Body of pancreas (tissue), 4 donors: Measurements from ENCODE around the gene CCDC91. TPM values are rescaled to one million over a fixed set of nuclear protein-coding genes. Genes with fewer than 3 reads are reported as not detected.

ENCODE experiments used
- ATAC-seq: fragments of 150-250 bp; one replicate; pipeline ENCODE4 v1.9.1; 2016
- DNase-seq, 4 donors: peaks; one replicate each; pipeline ENCODE4 v3.0.0-alpha.2; 2019
- H3K27ac ChIP-seq, 4 donors: fragments of 200-600 bp; sonication (generic); 1 replicate in 3 of 4; 2 replicates in 1 of 4; pipeline versions ENCODE4 v1.5.1 to v1.6.1; 2016 to 2019; ENCODE audit warnings: mild to moderate bottlenecking in 1 of 4, mixed read lengths in 1 of 4, moderate library complexity in 1 of 4
- H3K27me3 ChIP-seq, 2 donors: fragments of 200-600 bp; sonication (generic); one replicate each; pipeline ENCODE4 v1.6.0; 2016; ENCODE audit warnings: mild to moderate bottlenecking in 1 of 2
- H3K36me3 ChIP-seq, 2 donors: fragments of 200-600 bp; sonication (generic); replicated peaks in 1 of 2; 2 replicates each; pipeline ENCODE4 v1.5.1; 2016; ENCODE audit warnings: low read depth in 2 of 2; ENCODE audit not compliant: insufficient read depth in 1 of 2
- H3K4me1 ChIP-seq: fragments of 200-600 bp; sonication (generic); one replicate; pipeline ENCODE4 v1.6.0; 2016
- H3K4me3 ChIP-seq, 2 donors: fragments of 200-600 bp; sonication (generic); 1 replicate in 1 of 2; 2 replicates in 1 of 2; pipeline ENCODE4 v1.5.1; 2016 to 2019
- H3K9me3 ChIP-seq, 3 donors: fragments of 200-600 bp; sonication (generic); 1 replicate in 2 of 3; 2 replicates in 1 of 3; pipeline ENCODE4 v1.5.1; 2016
- POLR2A ChIP-seq, 3 donors: fragments of 450-650 bp; IDR thresholded peaks; one replicate each; pipeline ENCODE4 v1.6.1; 2016; ENCODE audit warnings: antibody characterized with exemption in 3 of 3, mild to moderate bottlenecking in 2 of 3
- WGBS, 2 donors: methylation state at CpG; one replicate each; pipeline ENCODE4 v1.1.5; 2017; 5-methylcytosine and 5-hydroxymethylcytosine counted together
- intact Hi-C: fragments of 100-400 bp; cut with DNase I; formaldehyde crosslinking; loops from one replicate; pipeline ENCODE4 v1.15.1; 2023
- small RNA-seq: library from RNA; depleted of rRNA; stranded (forward); fragments of <200 nt; gene quantifications from one replicate; pipeline ENCODE3, GENCODE V24; 2016
- total RNA-seq, 2 donors: library from RNA; depleted of rRNA; stranded (reverse); fragments of >200 nt; gene quantifications; one replicate each; pipeline ENCODE4 v1.1.0, GENCODE V29; 2016
- TF ChIP-seq, protein P1 (sequence below), 7 experiments: fragments of 450-650 bp in 4 of 7; fragments of 200-600 bp in 3 of 7; sonication (generic) in 3 of 7; IDR thresholded peaks; one replicate each; pipeline ENCODE4 v1.5.1; 2016 to 2019; ENCODE audit warnings: antibody characterized with exemption in 7 of 7

CCDC91 gene
- total RNA-seq, 2 donors from 2014 or later = 31.9 to 35.6 TPM

DNA sequence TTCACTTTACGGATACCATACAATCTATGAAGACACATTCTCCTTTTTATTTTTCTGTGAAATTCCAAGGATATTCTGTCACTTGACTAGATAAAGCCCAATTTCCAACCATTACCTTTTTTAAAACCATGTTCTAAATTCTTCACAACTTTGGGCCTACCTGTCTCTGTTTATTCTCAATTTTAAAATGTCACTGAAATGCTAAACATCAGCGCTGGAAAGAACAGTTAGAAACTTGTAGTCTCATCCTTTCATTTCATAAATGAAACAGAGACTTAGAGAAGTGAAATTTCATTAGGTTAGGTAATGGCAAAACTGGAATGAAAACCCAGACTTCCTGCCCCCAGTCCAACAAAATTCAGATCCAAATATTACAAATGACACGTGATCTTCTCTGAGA is 396.2 kb downstream of the CCDC91 start:
- WGBS, 2 donors = 59 to 84% methylated on average over 3 of the region's 3 CpGs
- H3K4me3 ChIP-seq = no peak overlapping the region
- intact Hi-C loops = no loop called here
- DNase-seq (no peak), ATAC-seq (no peak)
- no peak overlapping the region for H3K27ac ChIP-seq
- H3K27me3 ChIP-seq = no peaks in the 10 kb centered on the region
- no peaks in the 10 kb centered on the region for H3K4me1 ChIP-seq
- no peaks in the 10 kb centered on the region for H3K36me3 ChIP-seq
- TF ChIP-seq, protein P1, sequence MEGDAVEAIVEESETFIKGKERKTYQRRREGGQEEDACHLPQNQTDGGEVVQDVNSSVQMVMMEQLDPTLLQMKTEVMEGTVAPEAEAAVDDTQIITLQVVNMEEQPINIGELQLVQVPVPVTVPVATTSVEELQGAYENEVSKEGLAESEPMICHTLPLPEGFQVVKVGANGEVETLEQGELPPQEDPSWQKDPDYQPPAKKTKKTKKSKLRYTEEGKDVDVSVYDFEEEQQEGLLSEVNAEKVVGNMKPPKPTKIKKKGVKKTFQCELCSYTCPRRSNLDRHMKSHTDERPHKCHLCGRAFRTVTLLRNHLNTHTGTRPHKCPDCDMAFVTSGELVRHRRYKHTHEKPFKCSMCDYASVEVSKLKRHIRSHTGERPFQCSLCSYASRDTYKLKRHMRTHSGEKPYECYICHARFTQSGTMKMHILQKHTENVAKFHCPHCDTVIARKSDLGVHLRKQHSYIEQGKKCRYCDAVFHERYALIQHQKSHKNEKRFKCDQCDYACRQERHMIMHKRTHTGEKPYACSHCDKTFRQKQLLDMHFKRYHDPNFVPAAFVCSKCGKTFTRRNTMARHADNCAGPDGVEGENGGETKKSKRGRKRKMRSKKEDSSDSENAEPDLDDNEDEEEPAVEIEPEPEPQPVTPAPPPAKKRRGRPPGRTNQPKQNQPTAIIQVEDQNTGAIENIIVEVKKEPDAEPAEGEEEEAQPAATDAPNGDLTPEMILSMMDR (IDR thresholded peaks at IDR 0.05) = no peak
- no peak for TF ChIP-seq POLR2A (IDR thresholded peaks at IDR 0.05)
- peaks cover 0 to under 1% (median 0%) of the 10 kb centered on the region in 3 donors for H3K9me3 ChIP-seq

DNA sequence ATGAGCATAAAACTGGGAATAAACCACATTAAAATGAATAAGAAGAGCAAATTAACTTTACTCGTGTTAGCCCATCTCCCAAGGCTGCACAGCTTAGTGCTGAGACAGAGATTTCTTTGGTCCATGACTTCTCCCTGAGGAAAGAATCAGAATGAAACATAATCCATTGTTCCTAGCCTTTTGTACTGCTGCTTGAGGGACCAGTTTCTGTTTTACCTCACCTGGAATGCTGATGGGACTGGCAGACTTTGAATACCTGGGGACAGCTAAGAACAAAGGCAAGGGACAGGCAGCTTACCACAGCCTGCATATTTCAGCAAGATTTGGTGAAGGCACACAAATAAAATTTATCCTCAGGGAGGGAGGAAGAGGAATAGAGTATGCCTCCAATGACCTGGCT is 401.6 kb downstream of the CCDC91 start:
- Histone ChIP-seq H3K27ac (no peak overlapping the region), H3K9me3 (peaks cover 0 to 6% (median 0%) of the 10 kb centered on the region in 3 donors), H3K4me1 (no peaks in the 10 kb centered on the region), H3K4me3 (no peak overlapping the region), H3K36me3 (no peaks in the 10 kb centered on the region), H3K27me3 (no peaks in the 10 kb centered on the region)
- intact Hi-C loops = no loop called here
- TF ChIP-seq POLR2A (IDR thresholded peaks at IDR 0.05) = no peak
- TF ChIP-seq, protein P1 (IDR thresholded peaks at IDR 0.05) = no peak
- WGBS, 2 donors = 72 to 79% methylated on average over 1 of the region's 1 CpG
- ATAC-seq (no peak), DNase-seq (no peak)

Small RNAs within 50 kb of the gene (small RNA-seq; reads per million reads assigned to genes)
- gene RNA5SP355 (6.4 reads per million, percentile 89 among the genes with 10 or more reads in this experiment), gene RNU4-54P (not detected)

Other genes starting within 250 kb of the CCDC91 start
- gene PTHLH, start 217.7 kb upstream of the CCDC91 start, total RNA-seq = under 1 TPM in 1 of 2 donors, not detected in 1; 0.78 TPM